Measurements from ENCODE around the gene HIC1. TPM values are rescaled to one million over a fixed set of nuclear protein-coding genes. Genes with fewer than 3 reads are reported as not detected.

The HIC1 gene
- total and polyA plus RNA-seq, 4 donors: 0.44 to 4.8 (median 3.7) TPM

- Histone ChIP-seq H3K9me3 (ENCODE audit: control insufficient read depth in 4 of 4, low read length in 3 of 4) (no peaks in the 10 kb centered on the region), H3K27me3 (ENCODE audit: control insufficient read depth in 4 of 4, insufficient read depth in 4 of 4, low read length in 3 of 4) (no peaks in the 10 kb centered on the region), H3K36me3 (ENCODE audit: control insufficient read depth in 4 of 4, insufficient read depth in 3 of 4, low read depth in 1 of 4, low read length in 3 of 4) (peaks cover 0 to 9% (median 3%) of the 10 kb centered on the region in 4 donors), H3K9ac (ENCODE audit: low read depth in 1 of 2, low read length in 2 of 2) (no peak overlapping the region), H3K4me1 (ENCODE audit: control insufficient read depth in 4 of 4, insufficient read depth in 4 of 4, low read length in 3 of 4) (peaks cover 5 to 40% (median 24%) of the 10 kb centered on the region in 4 donors), H3K27ac (ENCODE audit: low read depth in 1 of 2, low read length in 2 of 2) (peak overlapping the region in 1 of 2 donors; percentile 31), H3K4me3 (ENCODE audit: low read depth in 1 of 3, low read length in 3 of 3) (no peak overlapping the region)
- 89% methylated on average over 17 of the region's 17 CpGs for WGBS
- DNase-seq (ENCODE audit: low spot score): no peak
- TF ChIP-seq FOXA1 (IDR thresholded peaks at IDR 0.05) (no peak), RXRA (IDR thresholded peaks at IDR 0.05) (no peak), TAF1 (conservative IDR thresholded peaks at IDR 0.05) (no peak), YY1 (IDR thresholded peaks at IDR 0.05) (no peak), HNF4A (conservative IDR thresholded peaks at IDR 0.05) (no peak), GABPA (IDR thresholded peaks at IDR 0.05 in 1 of 2, conservative IDR thresholded peaks at IDR 0.05 in 1 of 2) (no peak), FOXA2 (IDR thresholded peaks at IDR 0.05) (no peak), ATF3 (IDR thresholded peaks at IDR 0.05) (no peak), MAX (IDR thresholded peaks at IDR 0.05) (no peak), JUND (IDR thresholded peaks at IDR 0.05) (no peak), REST (IDR thresholded peaks at IDR 0.05) (no peak), RAD21 (IDR thresholded peaks at IDR 0.05) (no peak), HNF4G (IDR thresholded peaks at IDR 0.05) (no peak), EGR1 (IDR thresholded peaks at IDR 0.05; ENCODE audit: low read depth in 2 of 2) (no peak), SP1 (IDR thresholded peaks at IDR 0.05) (no peak), CTCF (IDR thresholded peaks at IDR 0.05; ENCODE audit: low read depth, low read length, missing input control) (no peak)
Observed at GRCh38 chr17:2061441-2061958, 6.6 kb downstream of the HIC1 start.

GRCh38 chr17:2062571-2063183, 7.8 kb downstream of the HIC1 start:
- Histone ChIP-seq H3K4me3 (ENCODE audit: low read depth in 1 of 3, low read length in 3 of 3) (no peak overlapping the region), H3K9me3 (ENCODE audit: control insufficient read depth in 4 of 4, low read length in 3 of 4) (no peaks in the 10 kb centered on the region), H3K36me3 (ENCODE audit: control insufficient read depth in 4 of 4, insufficient read depth in 3 of 4, low read depth in 1 of 4, low read length in 3 of 4) (peaks cover 0 to 9% (median 3%) of the 10 kb centered on the region in 4 donors), H3K9ac (ENCODE audit: low read depth in 1 of 2, low read length in 2 of 2) (no peak overlapping the region), H3K27me3 (ENCODE audit: control insufficient read depth in 4 of 4, insufficient read depth in 4 of 4, low read length in 3 of 4) (no peaks in the 10 kb centered on the region), H3K4me1 (ENCODE audit: control insufficient read depth in 4 of 4, insufficient read depth in 4 of 4, low read length in 3 of 4) (peaks cover 3 to 36% (median 21%) of the 10 kb centered on the region in 4 donors), H3K27ac (ENCODE audit: low read depth in 1 of 2, low read length in 2 of 2) (peak overlapping the region; percentile 17 to 42)
- no peak for TF ChIP-seq FOXA1 (IDR thresholded peaks at IDR 0.05)
- 79% methylated on average over 11 of the region's 11 CpGs for WGBS
- no peak for DNase-seq (ENCODE audit: low spot score)

All from liver (tissue), 9 donors.